WERI-Rb-1 (cell line): ENCODE measurements around the gene BAIAP3.
A peak's percentile ranks its signal among the peaks of the same experiment; 100 is the strongest.

Experiments used
- DNase-seq: peaks from one replicate; pipeline ENCODE4 v3.0.0-alpha.2; 2020
- H3K27ac ChIP-seq: fragments of 250-450 bp; sonication (Bioruptor Pico); 2 replicates; pipeline ENCODE4 v1.5.1; 2020; ENCODE audit warnings: mild to moderate bottlenecking, moderate library complexity
- H3K27me3 ChIP-seq: fragments of 250-450 bp; sonication (Bioruptor Pico); 2 replicates; pipeline ENCODE4 v1.5.1; 2021; ENCODE audit warnings: mild to moderate bottlenecking, low read depth, moderate library complexity; ENCODE audit not compliant: insufficient read depth, severe bottlenecking
- H3K36me3 ChIP-seq: fragments of 250-450 bp; sonication (Bioruptor Pico); 2 replicates; pipeline ENCODE4 v1.5.1; 2020; ENCODE audit warnings: mild to moderate bottlenecking, moderate library complexity
- H3K4me3 ChIP-seq: 2 replicates; pipeline ENCODE4 v1.5.1; 2011; ENCODE audit warnings: low read depth, mild to moderate bottlenecking, control low read depth, low read length
- H3K9me3 ChIP-seq: fragments of 250-450 bp; sonication (Bioruptor Pico); 2 replicates; pipeline ENCODE4 v1.5.1; 2021; ENCODE audit warnings: mild to moderate bottlenecking, moderate library complexity; ENCODE audit not compliant: severe bottlenecking
- CTCF ChIP-seq: IDR thresholded peaks from 2 replicates; pipeline ENCODE4 v1.5.1; 2011; ENCODE audit warnings: low read depth, mild to moderate bottlenecking, control low read depth, inconsistent platforms, low read length

The BAIAP3 gene

GRCh38 chr16:1299868-1300203 lies 33.6 kb upstream of the BAIAP3 start:
- DNase-seq: no peak
- Histone ChIP-seq H3K27ac (no peak overlapping the region), H3K9me3 (no peaks in the 10 kb centered on the region), H3K4me3 (no peak overlapping the region), H3K27me3 (no peaks in the 10 kb centered on the region), H3K36me3 (no peaks in the 10 kb centered on the region)
- TF ChIP-seq CTCF: no peak

GRCh38 chr16:1300664-1301476 lies 32.6 kb upstream of the BAIAP3 start:
- H3K27ac ChIP-seq: no peak overlapping the region
- H3K9me3 ChIP-seq: no peaks in the 10 kb centered on the region
- no peaks in the 10 kb centered on the region; the same call in 1 of the 2 replicates for H3K36me3 ChIP-seq
- no peak overlapping the region for H3K4me3 ChIP-seq
- H3K27me3 ChIP-seq: no peaks in the 10 kb centered on the region
- peak; percentile 94 for TF ChIP-seq CTCF
- DNase-seq: peak; percentile 83

GRCh38 chr16:1301562-1301961 lies 31.9 kb upstream of the BAIAP3 start:
- Histone ChIP-seq H3K4me3 (no peak overlapping the region), H3K27ac (no peak overlapping the region), H3K27me3 (no peaks in the 10 kb centered on the region), H3K36me3 (no peaks in the 10 kb centered on the region; the same call in 1 of the 2 replicates), H3K9me3 (no peaks in the 10 kb centered on the region)
- no peak for TF ChIP-seq CTCF
- no peak for DNase-seq

- H3K4me3 ChIP-seq: no peak overlapping the region
- no peaks in the 10 kb centered on the region for H3K27me3 ChIP-seq
- DNase-seq: no peak
- no peak for TF ChIP-seq CTCF
- peaks cover 9% of the 10 kb centered on the region for H3K36me3 ChIP-seq
- no peaks in the 10 kb centered on the region for H3K9me3 ChIP-seq
- no peak overlapping the region for H3K27ac ChIP-seq
Measured at GRCh38 chr16:1305823-1306222, 27.6 kb upstream of the BAIAP3 start.

GRCh38 chr16:1306334-1306733 lies 27.1 kb upstream of the BAIAP3 start:
- Histone ChIP-seq H3K4me3 (no peak overlapping the region), H3K27me3 (no peaks in the 10 kb centered on the region), H3K27ac (no peak overlapping the region), H3K9me3 (no peaks in the 10 kb centered on the region), H3K36me3 (peaks cover 13% of the 10 kb centered on the region)
- no peak for DNase-seq
- TF ChIP-seq CTCF: no peak
